H1 (cell line): ENCODE data around the gene CASZ1. TPM values are rescaled to one million over a fixed set of nuclear protein-coding genes. Genes with fewer than 3 reads are reported as not detected.

Source experiments
- CTCF ChIA-PET: fragments of 300-600 bp; sonication (Branson Sonifier 250); formaldehyde crosslinking; loops from one replicate; lab custom pipeline; 2021; ENCODE audit not compliant: partially characterized antibody; lab: Charles Lee
- POLR2A ChIA-PET: fragments of 300-600 bp; sonication (Branson Sonifier 250); formaldehyde crosslinking; loops from one replicate; lab custom pipeline; 2021; ENCODE audit warnings: inconsistent platforms; ENCODE audit not compliant: partially characterized antibody; lab: Charles Lee
- DNase-seq, 2 experiments: peaks; one replicate each; pipeline versions ENCODE4 v3.0.0 to v3.0.0-alpha.2; 2010 to 2022; ENCODE audit warnings: low spot score in 2 of 2, low read depth in 1 of 2, mixed read lengths in 1 of 2
- FAIRE-seq: peaks from 2 replicates; lab custom pipeline; 2011; peaks lifted over from hg19 to GRCh38; lab: Jason Lieb, UNC
- H2AFZ ChIP-seq: 2 replicates; pipeline ENCODE4 v1.8.1; 2012; ENCODE audit warnings: low read length, inconsistent platforms
- H2AK5ac ChIP-seq: 2 replicates; pipeline ENCODE4 v1.6.1; 2013; ENCODE audit warnings: low read depth, low read length
- H2BK120ac ChIP-seq: replicated peaks from 2 replicates; pipeline ENCODE3; 2013; ENCODE audit warnings: low read depth, low read length, inconsistent platforms
- H2BK12ac ChIP-seq: 2 replicates; pipeline ENCODE4 v1.6.1; 2013; ENCODE audit warnings: low read depth, low read length
- H2BK15ac ChIP-seq: 2 replicates; pipeline ENCODE4 v1.6.1; 2013; ENCODE audit warnings: low read length
- H2BK20ac ChIP-seq: 2 replicates; pipeline ENCODE4 v1.6.1; 2013; ENCODE audit warnings: low read length
- H2BK5ac ChIP-seq: 2 replicates; pipeline ENCODE4 v1.6.1; 2013; ENCODE audit warnings: low read depth, low read length
- H3K14ac ChIP-seq: 2 replicates; pipeline ENCODE4 v1.6.1; 2013; ENCODE audit warnings: inconsistent platforms; ENCODE audit not compliant: insufficient read length
- H3K18ac ChIP-seq: 2 replicates; pipeline ENCODE4 v1.6.1; 2013; ENCODE audit warnings: low read length; ENCODE audit errors: extremely low read depth
- H3K23ac ChIP-seq: 2 replicates; pipeline ENCODE4 v1.6.1; 2013; ENCODE audit warnings: inconsistent platforms; ENCODE audit not compliant: insufficient read length
- H3K23me2 ChIP-seq: 2 replicates; pipeline ENCODE4 v1.6.1; 2013; ENCODE audit warnings: low read depth, low read length
- H3K27ac ChIP-seq: 2 replicates; pipeline ENCODE4 v1.6.1; 2011; ENCODE audit warnings: low read depth, low read length, inconsistent platforms
- H3K27me3 ChIP-seq, 4 experiments: replicated peaks in 1 of 4; 1 replicate in 1 of 4; 2 replicates in 3 of 4; pipeline versions ENCODE4 v1.6.1 to v1.8.1; 2011 to 2013; ENCODE audit warnings: low read length in 3 of 4, mild to moderate bottlenecking in 3 of 4, inconsistent platforms in 2 of 4, mixed read lengths in 2 of 4, moderate library complexity in 1 of 4; ENCODE audit not compliant: control insufficient read depth in 3 of 4, insufficient read depth in 3 of 4; ENCODE audit errors: extremely low read depth in 1 of 4
- H3K36me3 ChIP-seq, 4 experiments: 2 replicates each; pipeline versions ENCODE4 v1.6.1 to v1.8.1; 2011 to 2013; ENCODE audit warnings: mild to moderate bottlenecking in 4 of 4, low read length in 3 of 4, moderate library complexity in 2 of 4, control low read depth in 1 of 4, inconsistent platforms in 1 of 4; ENCODE audit not compliant: insufficient read depth in 4 of 4, control insufficient read depth in 2 of 4
- H3K4ac ChIP-seq: replicated peaks from 2 replicates; pipeline ENCODE3; 2013; ENCODE audit warnings: low read length, low read depth, mixed read lengths, inconsistent platforms; ENCODE audit not compliant: insufficient read length
- H3K4me1 ChIP-seq, 4 experiments: replicated peaks in 1 of 4; 1 replicate in 1 of 4; 2 replicates in 3 of 4; pipeline versions ENCODE4 v1.6.1 to v1.8.1; 2011 to 2013; ENCODE audit warnings: low read length in 3 of 4, inconsistent platforms in 2 of 4, mixed read lengths in 1 of 4; ENCODE audit not compliant: insufficient read depth in 4 of 4, control insufficient read depth in 3 of 4
- H3K4me2 ChIP-seq, 2 experiments: 2 replicates each; pipeline versions ENCODE4 v1.6.1 to v1.8.1; 2011 to 2013; ENCODE audit warnings: low read depth in 2 of 2, low read length in 2 of 2, control low read depth in 1 of 2, inconsistent platforms in 1 of 2, mild to moderate bottlenecking in 1 of 2; ENCODE audit not compliant: insufficient read depth in 1 of 2
- H3K4me3 ChIP-seq, 4 experiments: fragments of 200-600, 300-600 bp in 1 of 4; sonication (generic), shearing (Covaris generic), sonication (Bioruptor Twin) in 1 of 4; 2 replicates each; pipeline versions ENCODE4 v1.5.1 to v1.8.1; 2011 to 2016; ENCODE audit warnings: low read length in 4 of 4, low read depth in 3 of 4, control low read depth in 2 of 4, inconsistent platforms in 2 of 4, mild to moderate bottlenecking in 2 of 4, mixed read lengths in 1 of 4, moderate library complexity in 1 of 4; ENCODE audit not compliant: insufficient read depth in 2 of 4; ENCODE audit errors: extremely low read depth in 1 of 4
- H3K56ac ChIP-seq: replicated peaks from 2 replicates; pipeline ENCODE3; 2013; ENCODE audit warnings: low read depth, mild to moderate bottlenecking, mixed read lengths, low read length, inconsistent platforms; ENCODE audit not compliant: insufficient read length
- H3K79me1 ChIP-seq: 2 replicates; pipeline ENCODE4 v1.6.1; 2013; ENCODE audit warnings: low read depth, low read length, control low read depth
- H3K79me2 ChIP-seq, 2 experiments: 2 replicates each; pipeline versions ENCODE4 v1.6.1 to v1.8.1; 2012 to 2013; ENCODE audit warnings: low read length in 2 of 2, mild to moderate bottlenecking in 2 of 2, inconsistent platforms in 1 of 2; ENCODE audit not compliant: insufficient read depth in 2 of 2, control insufficient read depth in 1 of 2
- H3K9ac ChIP-seq, 4 experiments: replicated peaks in 1 of 4; 1 replicate in 1 of 4; 2 replicates in 3 of 4; pipeline versions ENCODE4 v1.6.1 to v1.8.1; 2011 to 2013; ENCODE audit warnings: low read depth in 3 of 4, low read length in 3 of 4, control low read depth in 2 of 4, mild to moderate bottlenecking in 2 of 4, moderate library complexity in 2 of 4, inconsistent platforms in 1 of 4; ENCODE audit errors: extremely low read depth in 1 of 4
- H3K9me3 ChIP-seq, 2 experiments: 2 replicates each; pipeline versions ENCODE4 v1.6.1 to v1.8.1; 2012 to 2013; ENCODE audit warnings: mild to moderate bottlenecking in 2 of 2, moderate library complexity in 2 of 2, control low read depth in 1 of 2, inconsistent platforms in 1 of 2, low read depth in 1 of 2, low read length in 1 of 2, mixed read lengths in 1 of 2; ENCODE audit not compliant: insufficient read depth in 2 of 2
- H4K20me1 ChIP-seq, 2 experiments: replicated peaks in 1 of 2; 2 replicates each; pipeline versions ENCODE3 to v1.8.1; 2011 to 2013; ENCODE audit warnings: inconsistent platforms in 2 of 2, low read length in 2 of 2, mild to moderate bottlenecking in 1 of 2; ENCODE audit not compliant: insufficient read depth in 2 of 2, control insufficient read depth in 1 of 2
- H4K5ac ChIP-seq: 2 replicates; pipeline ENCODE4 v1.6.1; 2013; ENCODE audit warnings: low read length, low read depth, mixed read lengths, inconsistent platforms; ENCODE audit not compliant: insufficient read length
- H4K8ac ChIP-seq: 2 replicates; pipeline ENCODE4 v1.8.0; 2013; ENCODE audit warnings: mild to moderate bottlenecking, moderate library complexity, low read length, inconsistent platforms; ENCODE audit not compliant: insufficient read depth; ENCODE audit errors: extremely low read depth
- H4K91ac ChIP-seq: replicated peaks from 2 replicates; pipeline ENCODE3; 2013; ENCODE audit warnings: low read length, mixed read lengths, inconsistent platforms; ENCODE audit not compliant: insufficient read length
- BRCA1 ChIP-seq: IDR thresholded peaks from 2 replicates; pipeline ENCODE4 v1.6.1; 2012; ENCODE audit warnings: low read depth, low read length, improper control_type of control experiment
- CTBP2 ChIP-seq: IDR thresholded peaks from 2 replicates; pipeline ENCODE4 v1.7.0; 2011; ENCODE audit warnings: borderline replicate concordance, mild to moderate bottlenecking, moderate library complexity, mixed read lengths, low read length; ENCODE audit not compliant: insufficient read depth, insufficient read length
- EGR1 ChIP-seq: IDR thresholded peaks from 2 replicates; pipeline ENCODE4 v1.6.1; 2011; ENCODE audit warnings: low read depth, low read length, borderline replicate concordance
- POLR2AphosphoS5 ChIP-seq: IDR thresholded peaks from 2 replicates; pipeline ENCODE4 v1.6.1; 2011; ENCODE audit warnings: low read depth, low read length
- RBBP5 ChIP-seq: IDR thresholded peaks from 2 replicates; pipeline ENCODE4 v1.7.1; 2012; ENCODE audit warnings: low read depth, mild to moderate bottlenecking, inconsistent platforms, low read length, moderate library complexity, borderline replicate concordance
- SIX5 ChIP-seq: IDR thresholded peaks from 2 replicates; pipeline ENCODE4 v1.6.1; 2011; ENCODE audit warnings: mild to moderate bottlenecking, low read depth, low read length
- WGBS, 2 experiments: shearing (Covaris generic) in 1 of 2; methylation state at CpG; one replicate each; pipeline versions ENCODE4 v1.1.6 to v1.1.7; 2013 to 2015; ENCODE audit warnings: low lambda C conversion rate in 2 of 2, mixed read lengths in 2 of 2, inconsistent platforms in 1 of 2, low coverage in 1 of 2, missing lambda C conversion rate in 1 of 2; ENCODE audit not compliant: insufficient replicate concordance in 2 of 2, insufficient coverage in 1 of 2, insufficient read length in 1 of 2; ENCODE audit errors: extremely low coverage in 1 of 2, missing lambda C conversion rate in 1 of 2; 5-methylcytosine and 5-hydroxymethylcytosine counted together
- polyA plus RNA-seq, 7 experiments: library from polyadenylated mRNA; depleted of rRNA in 3 of 7; stranded (reverse) in 5 of 7; unstranded in 2 of 7; fragments of >200 nt in 5 of 7; fragments of 200-250 nt in 2 of 7; gene quantifications; 1 replicate in 5 of 7; 2 replicates in 1 of 7; 4 replicates in 1 of 7; pipeline versions ENCODE4 v1.2.1 to v1.2.3, GENCODE V29; 2011 to 2013; ENCODE audit warnings: missing spikeins in 2 of 7, mixed read lengths in 2 of 7
- total RNA-seq: library from RNA; stranded (reverse); fragmentation: NEBNext Ultra II Directional; extraction: Animal tissue kit (Norgen Biotek cat#: 25700); gene quantifications from 2 replicates; pipeline ENCODE4 v1.2.1, GENCODE V29; 2021

Gene CASZ1
- total and polyA plus RNA-seq, 2 of the 8 experiments (the other 6 are each of a cell fraction or from before 2014, with no cell fraction given) = 4.4 to 7.7 TPM

- no peak for FAIRE-seq
Measured at GRCh38 chr1:10646347-10646861, 150.0 kb downstream of the CASZ1 start.

More at GRCh38 chr1:10646347-10646861, 150.0 kb downstream of the CASZ1 start:
- Histone ChIP-seq H3K23me2 (no peaks in the 10 kb centered on the region; the same call in 1 of the 2 replicates), H3K4me2 (no peak overlapping the region), H2BK120ac (no peak overlapping the region), H3K23ac (no peak overlapping the region), H2BK12ac (no peak overlapping the region), H3K27ac (no peak overlapping the region), H3K9me3 (no peaks in the 10 kb centered on the region), H3K79me1 (no peaks in the 10 kb centered on the region), H2BK20ac (0 out of 2 replicates have a peak overlapping the region, but pooled peaks have one; percentile 13), H2AK5ac (peak overlapping the region; percentile 30; the same call in 1 of the 2 replicates), H2AFZ (no peak overlapping the region), H4K8ac (no peak overlapping the region), H4K5ac (no peak overlapping the region), H3K4me1 (peaks cover 0 to 25% (median 11%) of the 10 kb centered on the region in 4 experiments; a peak in 6 of 7 replicates), H3K18ac (no peak overlapping the region), H3K4ac (no peak overlapping the region), H3K4me3 (no peak overlapping the region), H2BK5ac (0 out of 2 replicates have a peak overlapping the region, but pooled peaks have one; percentile 4), H3K36me3 (no peaks in the 10 kb centered on the region; a peak in 1 of 8 replicates), H2BK15ac (peak overlapping the region; percentile 95; the same call in 1 of the 2 replicates), H4K20me1 (peaks cover 0 to 8% of the 10 kb centered on the region in 2 experiments), H3K14ac (no peak overlapping the region), H3K27me3 (peaks cover 0 to 15% (median 12%) of the 10 kb centered on the region in 4 experiments; a peak in 3 of 7 replicates), H3K56ac (no peak overlapping the region), H3K79me2 (no peaks in the 10 kb centered on the region), H4K91ac (no peak overlapping the region), H3K9ac (no peak overlapping the region; a peak in 1 of 7 replicates)
- POLR2A ChIA-PET = interaction anchor here (0.8 kb wide), 1 partner anchor 138 kb away, joined by 3 read pairs; no protein-coding TSS in a partner anchor
- CTCF ChIA-PET = interaction anchor here (1.2 kb wide), 1 partner anchor 139 kb away, joined by 4 read pairs; no protein-coding TSS in a partner anchor
- no peak for TF ChIP-seq BRCA1
- TF ChIP-seq POLR2AphosphoS5 = no peak
- no peak for TF ChIP-seq CTBP2
- TF ChIP-seq SIX5 = peak; percentile 78
- TF ChIP-seq EGR1 = no peak
- TF ChIP-seq RBBP5 = no peak
- no peak for DNase-seq
- 94% methylated on average over 12 of the region's 12 CpGs; no CpG with 5 or more reads in 1 of the 2 experiments for WGBS, 2 experiments
